SH-SY5Y (cell line): ENCODE data around the gene GARIN1A.

Source experiments
- GATA2 ChIP-seq: IDR thresholded peaks from 2 replicates; pipeline ENCODE4 v1.6.1; 2011; ENCODE audit warnings: mild to moderate bottlenecking, low read depth, low read length
- GATA3 ChIP-seq: IDR thresholded peaks from 2 replicates; pipeline ENCODE4 v1.6.1; 2011; ENCODE audit warnings: low read depth, mild to moderate bottlenecking, low read length, moderate library complexity

DNA sequence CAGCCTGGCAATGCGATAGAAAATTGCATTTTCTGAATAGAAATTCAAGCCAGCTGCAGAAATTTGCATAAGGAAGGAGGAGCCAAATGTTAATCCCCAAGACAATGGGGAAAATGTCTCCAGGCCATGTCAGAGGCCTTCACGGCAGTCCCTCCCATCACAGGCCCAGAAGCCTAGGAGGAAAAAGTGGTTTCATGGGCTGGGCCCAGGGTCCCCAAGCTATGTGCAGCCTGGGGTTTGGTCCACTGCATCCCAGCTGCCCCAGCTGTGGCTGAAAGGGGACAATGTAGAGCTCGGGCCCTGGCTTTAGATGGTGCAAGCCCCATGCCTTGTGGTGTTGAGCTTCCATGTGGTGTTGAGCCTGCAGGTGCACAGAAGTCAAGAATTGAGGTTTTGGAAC is 10.0 kb upstream of the GARIN1A start:
- TF ChIP-seq GATA2 (no peak), GATA3 (no peak)
